H1 (cell line): ENCODE results near the gene STX17. TPM values are rescaled to one million over a fixed set of nuclear protein-coding genes. Genes with fewer than 3 reads are reported as not detected.

Experiments
- CHD7 ChIP-seq: fragments of 300-600 bp; sonication (generic); IDR thresholded peaks from 2 replicates; pipeline ENCODE4 v1.7.1; 2012; ENCODE audit warnings: low read length, moderate library complexity, mild to moderate bottlenecking, inconsistent platforms; ENCODE audit not compliant: insufficient replicate concordance
- FOSL1 ChIP-seq: IDR thresholded peaks from 2 replicates; pipeline ENCODE4 v1.6.1; 2011; ENCODE audit warnings: mild to moderate bottlenecking, low read depth, low read length, moderate library complexity; ENCODE audit not compliant: insufficient read depth
- NANOG ChIP-seq: IDR thresholded peaks from 2 replicates; pipeline ENCODE4 v1.6.1; 2011; ENCODE audit warnings: low read length, low read depth, mild to moderate bottlenecking, inconsistent platforms; ENCODE audit not compliant: insufficient read depth, poor library complexity, severe bottlenecking
- POU5F1 ChIP-seq: IDR thresholded peaks from 2 replicates; pipeline ENCODE4 v1.6.1; 2011; ENCODE audit warnings: low read depth, mild to moderate bottlenecking, low read length, moderate library complexity
- RXRA ChIP-seq: IDR thresholded peaks from 2 replicates; pipeline ENCODE4 v1.6.1; 2011; ENCODE audit warnings: low read depth, mild to moderate bottlenecking, low read length, moderate library complexity; ENCODE audit not compliant: insufficient read depth
- polyA plus RNA-seq, 7 experiments: library from polyadenylated mRNA; depleted of rRNA in 3 of 7; stranded (reverse) in 5 of 7; unstranded in 2 of 7; fragments of >200 nt in 5 of 7; fragments of 200-250 nt in 2 of 7; gene quantifications; 1 replicate in 5 of 7; 2 replicates in 1 of 7; 4 replicates in 1 of 7; pipeline versions ENCODE4 v1.2.1 to v1.2.3, GENCODE V29; 2011 to 2013; ENCODE audit warnings: missing spikeins in 2 of 7, mixed read lengths in 2 of 7
- total RNA-seq: library from RNA; stranded (reverse); fragmentation: NEBNext Ultra II Directional; extraction: Animal tissue kit (Norgen Biotek cat#: 25700); gene quantifications from 2 replicates; pipeline ENCODE4 v1.2.1, GENCODE V29; 2021
- TF ChIP-seq, protein P1 (sequence below), 3 experiments: IDR thresholded peaks; 1 replicate in 2 of 3; 2 replicates in 1 of 3; pipeline versions ENCODE4 v1.5.1 to v1.6.1; 2011; ENCODE audit warnings: low read length in 3 of 3, mild to moderate bottlenecking in 3 of 3, inconsistent platforms in 2 of 3, low read depth in 1 of 3, moderate library complexity in 1 of 3; ENCODE audit not compliant: insufficient read depth in 1 of 3; ENCODE audit errors: control extremely low read depth in 1 of 3
- TF ChIP-seq, protein P2 (sequence below): IDR thresholded peaks from 2 replicates; pipeline ENCODE4 v1.6.1; 2012; ENCODE audit warnings: low read length, inconsistent platforms

Gene STX17
- total and polyA plus RNA-seq, 2 of the 8 experiments (the other 6 are each of a cell fraction or from before 2014, with no cell fraction given), result 4.5 to 16.3 TPM

DNA sequence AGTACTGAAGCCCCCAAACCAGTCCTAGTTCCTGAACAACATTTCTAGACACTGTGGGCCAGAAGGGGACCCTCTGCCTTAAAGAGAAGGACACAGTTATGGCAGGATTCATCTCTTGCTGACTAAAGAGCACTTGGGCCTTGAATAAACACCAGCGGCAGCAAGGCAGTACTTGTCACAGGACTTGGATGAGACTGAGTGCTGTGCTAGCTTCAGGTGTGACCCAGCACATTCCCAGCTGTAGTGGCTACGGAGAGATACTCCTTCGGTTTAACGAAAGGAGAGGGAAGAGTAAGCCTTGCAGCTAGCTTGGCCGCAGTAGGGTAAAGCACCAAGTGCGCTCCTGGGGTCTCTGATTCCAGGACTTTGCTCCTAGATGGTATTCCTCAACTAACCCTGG is 10.9 kb upstream of the STX17 start (continued):
- TF ChIP-seq CHD7 (no peak), NANOG (no peak), FOSL1 (no peak), POU5F1 (no peak), RXRA (no peak)
- TF ChIP-seq, protein P1, sequence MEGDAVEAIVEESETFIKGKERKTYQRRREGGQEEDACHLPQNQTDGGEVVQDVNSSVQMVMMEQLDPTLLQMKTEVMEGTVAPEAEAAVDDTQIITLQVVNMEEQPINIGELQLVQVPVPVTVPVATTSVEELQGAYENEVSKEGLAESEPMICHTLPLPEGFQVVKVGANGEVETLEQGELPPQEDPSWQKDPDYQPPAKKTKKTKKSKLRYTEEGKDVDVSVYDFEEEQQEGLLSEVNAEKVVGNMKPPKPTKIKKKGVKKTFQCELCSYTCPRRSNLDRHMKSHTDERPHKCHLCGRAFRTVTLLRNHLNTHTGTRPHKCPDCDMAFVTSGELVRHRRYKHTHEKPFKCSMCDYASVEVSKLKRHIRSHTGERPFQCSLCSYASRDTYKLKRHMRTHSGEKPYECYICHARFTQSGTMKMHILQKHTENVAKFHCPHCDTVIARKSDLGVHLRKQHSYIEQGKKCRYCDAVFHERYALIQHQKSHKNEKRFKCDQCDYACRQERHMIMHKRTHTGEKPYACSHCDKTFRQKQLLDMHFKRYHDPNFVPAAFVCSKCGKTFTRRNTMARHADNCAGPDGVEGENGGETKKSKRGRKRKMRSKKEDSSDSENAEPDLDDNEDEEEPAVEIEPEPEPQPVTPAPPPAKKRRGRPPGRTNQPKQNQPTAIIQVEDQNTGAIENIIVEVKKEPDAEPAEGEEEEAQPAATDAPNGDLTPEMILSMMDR (IDR thresholded peaks at IDR 0.05; ENCODE audit: control extremely low read depth in 1 of 3, insufficient read depth in 1 of 3, low read depth in 1 of 3, low read length in 3 of 3), result no peak
- TF ChIP-seq, protein P2, sequence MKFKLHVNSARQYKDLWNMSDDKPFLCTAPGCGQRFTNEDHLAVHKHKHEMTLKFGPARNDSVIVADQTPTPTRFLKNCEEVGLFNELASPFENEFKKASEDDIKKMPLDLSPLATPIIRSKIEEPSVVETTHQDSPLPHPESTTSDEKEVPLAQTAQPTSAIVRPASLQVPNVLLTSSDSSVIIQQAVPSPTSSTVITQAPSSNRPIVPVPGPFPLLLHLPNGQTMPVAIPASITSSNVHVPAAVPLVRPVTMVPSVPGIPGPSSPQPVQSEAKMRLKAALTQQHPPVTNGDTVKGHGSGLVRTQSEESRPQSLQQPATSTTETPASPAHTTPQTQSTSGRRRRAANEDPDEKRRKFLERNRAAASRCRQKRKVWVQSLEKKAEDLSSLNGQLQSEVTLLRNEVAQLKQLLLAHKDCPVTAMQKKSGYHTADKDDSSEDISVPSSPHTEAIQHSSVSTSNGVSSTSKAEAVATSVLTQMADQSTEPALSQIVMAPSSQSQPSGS, result no peak
